ENCODE measurements around the gene TSHZ2.

Gene TSHZ2

DNA sequence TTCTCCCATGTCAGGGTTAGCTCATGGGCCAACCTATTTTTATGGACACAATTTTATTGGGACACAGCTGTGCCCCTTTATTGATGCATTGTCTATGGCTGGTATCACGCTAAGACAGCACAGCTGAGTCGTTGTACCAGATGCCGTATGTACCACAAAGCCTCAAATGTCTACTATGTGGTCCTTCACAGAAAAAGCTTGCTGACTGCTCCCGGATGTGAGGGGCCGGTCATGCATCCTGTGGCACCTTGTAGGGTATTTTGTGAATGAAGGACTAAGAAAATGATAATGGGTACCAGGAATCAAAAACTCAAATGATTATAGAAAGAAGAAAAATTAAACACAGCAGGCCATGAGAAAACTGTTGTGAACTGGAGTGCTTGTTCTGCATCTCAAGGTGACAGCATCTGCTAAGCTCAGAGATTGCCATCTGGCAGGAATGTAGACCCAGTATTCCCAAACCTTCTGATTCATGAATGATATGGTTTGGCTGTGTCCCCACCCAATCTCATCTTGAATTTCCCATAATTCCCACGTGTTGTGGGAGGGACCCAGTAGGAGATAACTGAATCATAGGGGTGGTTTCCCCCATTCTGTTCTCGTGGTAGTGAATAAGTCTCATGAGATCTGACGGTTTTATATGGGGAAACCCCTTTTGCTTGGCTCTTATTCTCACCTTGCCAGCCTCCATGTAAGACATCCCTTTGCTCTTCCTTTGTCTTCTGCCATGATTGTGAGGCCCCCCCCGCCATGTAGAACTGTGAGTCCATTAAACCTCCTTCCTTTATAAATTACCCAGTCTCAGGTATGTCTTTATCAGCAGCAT, 248.5 kb downstream of the TSHZ2 start:
- H3K36me3 ChIP-seq (ENCODE audit: control insufficient read depth, insufficient read depth, low read length) = no peaks in the 10 kb centered on the region
- no peak overlapping the region for H3K4me3 ChIP-seq (ENCODE audit: extremely low read depth, insufficient read depth, low read length, poor library complexity, severe bottlenecking)
- no peaks in the 10 kb centered on the region for H3K4me1 ChIP-seq (ENCODE audit: control insufficient read depth, insufficient read depth, low read length, poor library complexity, severe bottlenecking)
- no peaks in the 10 kb centered on the region for H3K9me3 ChIP-seq (ENCODE audit: control insufficient read depth, low read length)
- no peak overlapping the region for H3K27ac ChIP-seq (ENCODE audit: low read depth, low read length, severe bottlenecking)
- WGBS, 2 experiments (ENCODE audit: insufficient coverage in 2 of 2) = 78 to 84% methylated on average over 6 to 8 of the region's 9 CpGs

DNA sequence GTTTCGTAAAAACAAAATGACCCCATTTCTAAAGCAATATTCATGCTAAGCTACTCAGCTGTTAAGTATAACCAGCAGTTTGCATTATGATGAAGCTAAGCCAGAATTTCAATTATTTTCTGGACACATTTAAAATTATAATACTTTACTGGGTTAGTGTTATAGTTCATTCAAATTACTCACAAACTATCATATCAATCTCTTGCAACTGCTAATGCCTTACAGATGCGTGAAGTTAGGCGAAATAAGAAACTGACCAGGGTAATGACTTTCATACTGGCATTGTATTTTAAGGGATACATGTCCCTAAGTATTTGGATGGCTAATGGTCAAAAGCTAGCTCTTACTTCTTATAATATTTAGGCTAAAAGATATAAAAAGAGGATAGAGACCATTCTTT, 249.6 kb downstream of the TSHZ2 start:
- H3K27ac ChIP-seq (ENCODE audit: low read depth, low read length, severe bottlenecking) = no peak overlapping the region
- no peak overlapping the region for H3K4me3 ChIP-seq (ENCODE audit: extremely low read depth, insufficient read depth, low read length, poor library complexity, severe bottlenecking)
- no peaks in the 10 kb centered on the region for H3K4me1 ChIP-seq (ENCODE audit: control insufficient read depth, insufficient read depth, low read length, poor library complexity, severe bottlenecking)
- no peaks in the 10 kb centered on the region for H3K36me3 ChIP-seq (ENCODE audit: control insufficient read depth, insufficient read depth, low read length)
- no peaks in the 10 kb centered on the region for H3K9me3 ChIP-seq (ENCODE audit: control insufficient read depth, low read length)
- WGBS, 2 experiments (ENCODE audit: insufficient coverage in 2 of 2) = 100% methylated on average over 1 of the region's 3 CpGs; no CpG with 5 or more reads in 1 of the 2 experiments

GRCh38 chr20:53222416-53222815, 250.3 kb downstream of the TSHZ2 start:
- WGBS, 2 experiments (ENCODE audit: insufficient coverage in 2 of 2) = 96 to 97% methylated on average over 4 of the region's 4 CpGs
- no peak overlapping the region for H3K27ac ChIP-seq (ENCODE audit: low read depth, low read length, severe bottlenecking)
- H3K36me3 ChIP-seq (ENCODE audit: control insufficient read depth, insufficient read depth, low read length) = no peaks in the 10 kb centered on the region
- no peaks in the 10 kb centered on the region for H3K4me1 ChIP-seq (ENCODE audit: control insufficient read depth, insufficient read depth, low read length, poor library complexity, severe bottlenecking)
- H3K9me3 ChIP-seq (ENCODE audit: control insufficient read depth, low read length) = no peaks in the 10 kb centered on the region
- no peak overlapping the region for H3K4me3 ChIP-seq (ENCODE audit: extremely low read depth, insufficient read depth, low read length, poor library complexity, severe bottlenecking)

DNA sequence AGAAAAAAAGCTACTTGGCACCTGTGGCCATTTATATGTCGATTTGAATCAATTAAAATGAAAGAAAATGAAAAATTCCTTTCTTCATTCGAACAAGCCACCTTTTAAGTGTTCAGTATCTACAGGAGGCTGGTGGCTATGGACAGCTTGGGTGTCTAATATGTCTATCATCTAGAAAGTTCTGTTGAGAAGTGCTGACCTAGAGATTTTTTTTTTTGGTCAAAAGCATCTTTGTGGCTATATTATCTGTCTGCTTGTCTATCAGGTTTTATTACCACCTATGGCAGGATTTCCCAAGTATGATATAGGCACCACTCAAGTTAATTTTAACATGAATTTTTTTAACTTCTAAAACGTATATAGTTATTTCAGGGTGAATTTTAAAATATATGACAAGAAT, 250.8 kb downstream of the TSHZ2 start:
- no peaks in the 10 kb centered on the region for H3K9me3 ChIP-seq (ENCODE audit: control insufficient read depth, low read length)
- H3K4me3 ChIP-seq (ENCODE audit: extremely low read depth, insufficient read depth, low read length, poor library complexity, severe bottlenecking) = no peak overlapping the region
- no peak overlapping the region for H3K27ac ChIP-seq (ENCODE audit: low read depth, low read length, severe bottlenecking)
- WGBS, 2 experiments (ENCODE audit: insufficient coverage in 2 of 2) = 79% methylated on average over 2 of the region's 3 CpGs; no CpG with 5 or more reads in 1 of the 2 experiments
- H3K36me3 ChIP-seq (ENCODE audit: control insufficient read depth, insufficient read depth, low read length) = no peaks in the 10 kb centered on the region
- H3K4me1 ChIP-seq (ENCODE audit: control insufficient read depth, insufficient read depth, low read length, poor library complexity, severe bottlenecking) = no peaks in the 10 kb centered on the region

- no CpG with 5 or more reads among the region's 5 CpGs for WGBS, 2 experiments (ENCODE audit: insufficient coverage in 2 of 2)
- H3K4me3 ChIP-seq (ENCODE audit: extremely low read depth, insufficient read depth, low read length, poor library complexity, severe bottlenecking) = no peak overlapping the region
- H3K27ac ChIP-seq (ENCODE audit: low read depth, low read length, severe bottlenecking) = no peak overlapping the region
- H3K9me3 ChIP-seq (ENCODE audit: control insufficient read depth, low read length) = no peaks in the 10 kb centered on the region
- no peaks in the 10 kb centered on the region for H3K4me1 ChIP-seq (ENCODE audit: control insufficient read depth, insufficient read depth, low read length, poor library complexity, severe bottlenecking)
- no peaks in the 10 kb centered on the region for H3K36me3 ChIP-seq (ENCODE audit: control insufficient read depth, insufficient read depth, low read length)
Measured at GRCh38 chr20:53223626-53224172, 251.5 kb downstream of the TSHZ2 start.

DNA sequence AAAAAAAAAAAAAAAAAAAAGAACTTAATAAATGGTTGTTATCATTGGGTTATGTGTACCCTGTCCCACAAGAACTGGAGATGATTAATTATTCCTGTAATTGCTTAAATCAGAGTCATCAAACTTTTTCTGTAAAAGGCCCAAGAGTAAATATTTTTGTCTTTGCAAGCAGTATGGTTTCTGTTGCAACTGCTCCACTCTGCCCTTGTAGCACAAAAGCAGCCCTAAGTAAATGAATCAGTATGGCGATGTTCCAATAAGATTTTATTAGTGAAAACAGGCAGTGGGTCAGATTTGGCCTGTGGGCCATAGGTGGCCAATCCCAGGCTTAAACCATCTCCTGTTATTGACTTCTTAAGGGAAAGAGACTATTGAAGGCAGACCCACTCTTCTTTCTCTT, 252.7 kb downstream of the TSHZ2 start:
- H3K27ac ChIP-seq (ENCODE audit: low read depth, low read length, severe bottlenecking) = no peak overlapping the region
- no peak overlapping the region for H3K4me3 ChIP-seq (ENCODE audit: extremely low read depth, insufficient read depth, low read length, poor library complexity, severe bottlenecking)
- 100% methylated on average over 1 of the region's 1 CpG for WGBS, 2 experiments (ENCODE audit: insufficient coverage in 2 of 2)
- H3K36me3 ChIP-seq (ENCODE audit: control insufficient read depth, insufficient read depth, low read length) = no peaks in the 10 kb centered on the region
- H3K4me1 ChIP-seq (ENCODE audit: control insufficient read depth, insufficient read depth, low read length, poor library complexity, severe bottlenecking) = no peaks in the 10 kb centered on the region
- no peaks in the 10 kb centered on the region for H3K9me3 ChIP-seq (ENCODE audit: control insufficient read depth, low read length)

DNA sequence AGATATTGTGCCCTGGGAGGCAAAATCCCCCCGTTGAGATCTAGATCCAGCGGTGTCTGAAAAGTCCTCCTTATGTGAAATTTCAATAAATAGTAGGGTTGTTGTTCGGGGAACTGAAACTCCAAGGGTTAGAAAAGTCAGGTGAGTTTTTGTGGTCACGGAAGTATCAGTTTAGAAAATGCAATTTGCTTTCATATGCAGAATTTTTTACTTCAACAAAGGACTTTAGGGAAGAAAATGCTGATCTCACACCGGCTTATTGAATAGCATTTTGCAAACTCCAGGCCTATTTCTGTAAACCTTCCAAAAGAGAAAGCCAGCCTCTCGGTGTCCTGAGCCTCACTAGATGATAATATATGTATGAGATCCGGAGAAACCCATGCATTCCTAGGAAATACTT, 254.7 kb downstream of the TSHZ2 start:
- H3K4me3 ChIP-seq (ENCODE audit: extremely low read depth, insufficient read depth, low read length, poor library complexity, severe bottlenecking) = no peak overlapping the region
- no peaks in the 10 kb centered on the region for H3K4me1 ChIP-seq (ENCODE audit: control insufficient read depth, insufficient read depth, low read length, poor library complexity, severe bottlenecking)
- no peaks in the 10 kb centered on the region for H3K9me3 ChIP-seq (ENCODE audit: control insufficient read depth, low read length)
- WGBS, 2 experiments (ENCODE audit: insufficient coverage in 2 of 2) = 61 to 100% methylated on average over 1 to 2 of the region's 7 CpGs
- no peaks in the 10 kb centered on the region for H3K36me3 ChIP-seq (ENCODE audit: control insufficient read depth, insufficient read depth, low read length)
- no peak overlapping the region for H3K27ac ChIP-seq (ENCODE audit: low read depth, low read length, severe bottlenecking)

GRCh38 chr20:53227523-53227922, 255.4 kb downstream of the TSHZ2 start:
- H3K9me3 ChIP-seq (ENCODE audit: control insufficient read depth, low read length) = no peaks in the 10 kb centered on the region
- no peak overlapping the region for H3K4me3 ChIP-seq (ENCODE audit: extremely low read depth, insufficient read depth, low read length, poor library complexity, severe bottlenecking)
- no peaks in the 10 kb centered on the region for H3K4me1 ChIP-seq (ENCODE audit: control insufficient read depth, insufficient read depth, low read length, poor library complexity, severe bottlenecking)
- no peak overlapping the region for H3K27ac ChIP-seq (ENCODE audit: low read depth, low read length, severe bottlenecking)
- H3K36me3 ChIP-seq (ENCODE audit: control insufficient read depth, insufficient read depth, low read length) = no peaks in the 10 kb centered on the region
- WGBS, 2 experiments (ENCODE audit: insufficient coverage in 2 of 2) = 83 to 89% methylated on average over 2 to 3 of the region's 3 CpGs

DNA sequence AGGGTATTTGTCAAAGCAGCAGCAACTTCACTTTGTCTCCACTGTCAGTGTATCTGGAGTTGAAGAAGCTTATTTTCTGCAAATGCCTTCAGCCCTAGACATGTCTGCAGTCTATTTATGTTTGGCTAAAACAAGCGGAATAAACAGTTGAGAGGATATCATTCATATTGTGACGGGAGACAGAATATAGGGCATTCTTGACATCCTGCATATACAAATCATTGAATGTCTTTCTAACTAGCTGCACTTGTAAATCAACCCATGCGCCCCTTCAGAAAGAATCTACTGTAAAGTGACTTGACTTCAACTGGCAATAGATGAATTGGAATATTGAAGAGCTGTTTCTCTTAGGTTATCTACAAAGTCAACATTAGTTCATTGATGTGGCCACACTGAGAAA, 258.9 kb downstream of the TSHZ2 start:
- H3K4me3 ChIP-seq (ENCODE audit: extremely low read depth, insufficient read depth, low read length, poor library complexity, severe bottlenecking) = no peak overlapping the region
- H3K36me3 ChIP-seq (ENCODE audit: control insufficient read depth, insufficient read depth, low read length) = no peaks in the 10 kb centered on the region
- no peaks in the 10 kb centered on the region for H3K9me3 ChIP-seq (ENCODE audit: control insufficient read depth, low read length)
- no peak overlapping the region for H3K27ac ChIP-seq (ENCODE audit: low read depth, low read length, severe bottlenecking)
- WGBS, 2 experiments (ENCODE audit: insufficient coverage in 2 of 2) = 80% methylated on average over 1 of the region's 3 CpGs; no CpG with 5 or more reads in 1 of the 2 experiments
- H3K4me1 ChIP-seq (ENCODE audit: control insufficient read depth, insufficient read depth, low read length, poor library complexity, severe bottlenecking) = no peaks in the 10 kb centered on the region

- no peaks in the 10 kb centered on the region for H3K9me3 ChIP-seq (ENCODE audit: control insufficient read depth, low read length)
- no peak overlapping the region for H3K27ac ChIP-seq (ENCODE audit: low read depth, low read length, severe bottlenecking)
- 94% methylated on average over 3 of the region's 8 CpGs; no CpG with 5 or more reads in 1 of the 2 experiments for WGBS, 2 experiments (ENCODE audit: insufficient coverage in 2 of 2)
Measured at GRCh38 chr20:53237461-53237860, 265.3 kb downstream of the TSHZ2 start.

GRCh38 chr20:53238121-53238660, 266.0 kb downstream of the TSHZ2 start:
- Histone ChIP-seq H3K4me3 (ENCODE audit: extremely low read depth, insufficient read depth, low read length, poor library complexity, severe bottlenecking) (no peak overlapping the region), H3K27ac (ENCODE audit: low read depth, low read length, severe bottlenecking) (no peak overlapping the region), H3K36me3 (ENCODE audit: control insufficient read depth, insufficient read depth, low read length) (no peaks in the 10 kb centered on the region), H3K4me1 (ENCODE audit: control insufficient read depth, insufficient read depth, low read length, poor library complexity, severe bottlenecking) (no peaks in the 10 kb centered on the region), H3K9me3 (ENCODE audit: control insufficient read depth, low read length) (no peaks in the 10 kb centered on the region)
- 75 to 90% methylated on average over 2 of the region's 3 CpGs for WGBS, 2 experiments (ENCODE audit: insufficient coverage in 2 of 2)

More at GRCh38 chr20:53237461-53237860, 265.3 kb downstream of the TSHZ2 start:
- Histone ChIP-seq H3K4me1 (ENCODE audit: control insufficient read depth, insufficient read depth, low read length, poor library complexity, severe bottlenecking) (no peaks in the 10 kb centered on the region), H3K4me3 (ENCODE audit: extremely low read depth, insufficient read depth, low read length, poor library complexity, severe bottlenecking) (no peak overlapping the region), H3K36me3 (ENCODE audit: control insufficient read depth, insufficient read depth, low read length) (no peaks in the 10 kb centered on the region)
